GM23338 (cell line): ENCODE data around the gene HPS3. TPM values are rescaled to one million over a fixed set of nuclear protein-coding genes. Genes with fewer than 3 reads are reported as not detected.

ENCODE experiments used
- ATAC-seq: fragments of 200-7000 bp; cut with Tn5 transposase; 3 replicates; pipeline ENCODE4 v1.9.1; 2020
- DNase-seq: peaks from one replicate; pipeline ENCODE4 v3.0.0-alpha.2; 2015; ENCODE audit warnings: low spot score
- H2AFZ ChIP-seq: fragments of 200-600 bp; sonication (generic); 2 replicates; pipeline ENCODE4 v1.8.0; 2016; ENCODE audit warnings: antibody characterized with exemption, mild to moderate bottlenecking, moderate library complexity
- H3F3A ChIP-seq: fragments of 200-600 bp; sonication (generic); replicated peaks from 2 replicates; pipeline ENCODE4 v1.8.0; 2017; ENCODE audit warnings: antibody characterized with exemption, mixed run types, low read depth
- H3K27ac ChIP-seq: fragments of 200-600 bp; sonication (generic); 2 replicates; pipeline ENCODE4 v1.6.1; 2016; ENCODE audit warnings: low read depth
- H3K27me3 ChIP-seq: fragments of 200-600 bp; sonication (generic); 2 replicates; pipeline ENCODE4 v1.8.0; 2016; ENCODE audit warnings: mild to moderate bottlenecking, mixed run types, moderate library complexity; ENCODE audit not compliant: insufficient read depth
- H3K36me3 ChIP-seq: fragments of 200-600 bp; sonication (generic); 2 replicates; pipeline ENCODE4 v1.8.0; 2016; ENCODE audit warnings: mild to moderate bottlenecking; ENCODE audit not compliant: insufficient read depth
- H3K4me1 ChIP-seq: fragments of 200-600 bp; sonication (generic); 2 replicates; pipeline ENCODE4 v1.8.0; 2016; ENCODE audit warnings: mild to moderate bottlenecking, moderate library complexity; ENCODE audit not compliant: insufficient read depth
- H3K4me2 ChIP-seq: fragments of 200-600 bp; sonication (generic); 2 replicates; pipeline ENCODE4 v1.7.1; 2017; ENCODE audit warnings: mixed run types
- H3K4me3 ChIP-seq: fragments of 200-600 bp; sonication (generic); 2 replicates; pipeline ENCODE4 v1.6.1; 2016; ENCODE audit warnings: mixed run types
- H3K79me2 ChIP-seq: fragments of 200-600 bp; sonication (generic); replicated peaks from 2 replicates; pipeline ENCODE4 v1.8.0; 2017; ENCODE audit warnings: mild to moderate bottlenecking; ENCODE audit not compliant: insufficient read depth
- H3K9me2 ChIP-seq: fragments of 200-600 bp; sonication (generic); 2 replicates; pipeline ENCODE4 v1.8.0; 2017; ENCODE audit not compliant: insufficient read depth
- H4K20me1 ChIP-seq: fragments of 200-600 bp; sonication (generic); replicated peaks from 2 replicates; pipeline ENCODE4 v1.8.0; 2017; ENCODE audit warnings: mild to moderate bottlenecking; ENCODE audit not compliant: insufficient read depth
- H3K27ac Mint-ChIP-seq: 2 replicates; pipeline ENCODE4 v1.8.0; 2020; ENCODE audit warnings: inconsistent platforms, mild to moderate bottlenecking, moderate library complexity, mixed read lengths
- H3K27me3 Mint-ChIP-seq: 3 replicates; pipeline ENCODE4 v1.8.0; 2022; ENCODE audit warnings: low read depth, mild to moderate bottlenecking, moderate library complexity, mixed read lengths, inconsistent platforms; ENCODE audit not compliant: insufficient read depth, poor library complexity
- H3K36me3 Mint-ChIP-seq: 3 replicates; pipeline ENCODE4 v1.8.0; 2021; ENCODE audit warnings: low read depth, mild to moderate bottlenecking, inconsistent platforms, moderate library complexity, mixed read lengths
- H3K4me1 Mint-ChIP-seq: 3 replicates; pipeline ENCODE4 v1.8.0; 2020; ENCODE audit warnings: mild to moderate bottlenecking, inconsistent platforms, mixed read lengths
- H3K4me3 Mint-ChIP-seq: 3 replicates; pipeline ENCODE4 v1.8.0; 2021; ENCODE audit warnings: moderate library complexity, mild to moderate bottlenecking, inconsistent platforms, mixed read lengths
- H3K9me3 Mint-ChIP-seq: 3 replicates; pipeline ENCODE4 v1.8.0; 2020; ENCODE audit warnings: moderate library complexity, mild to moderate bottlenecking, inconsistent platforms, mixed read lengths
- EZH2 ChIP-seq: fragments of 200-600 bp; sonication (generic); IDR thresholded peaks from one replicate; pipeline ENCODE4 v1.8.0; 2017; ENCODE audit warnings: antibody characterized with exemption, mild to moderate bottlenecking, low read depth; ENCODE audit not compliant: unreplicated experiment
- EZH2phosphoT487 ChIP-seq: fragments of 200-600 bp; sonication (generic); IDR thresholded peaks from one replicate; pipeline ENCODE4 v1.8.1; 2018; ENCODE audit warnings: antibody characterized with exemption; ENCODE audit not compliant: unreplicated experiment
- JUNB ChIP-seq: IDR thresholded peaks from one replicate; pipeline ENCODE4 v1.6.1; 2016; ENCODE audit warnings: antibody characterized with exemption; ENCODE audit not compliant: unreplicated experiment
- NANOG ChIP-seq: IDR thresholded peaks from 2 replicates; pipeline ENCODE4 v1.6.1; 2016; ENCODE audit warnings: antibody characterized with exemption, borderline replicate concordance
- POLR2AphosphoS5 ChIP-seq: IDR thresholded peaks from 2 replicates; pipeline ENCODE4 v1.6.1; 2016; ENCODE audit warnings: antibody characterized with exemption, low read depth
- ZNF331 ChIP-seq: fragments of 250-450 bp; sonication (Bioruptor Pico); IDR thresholded peaks from 2 replicates; pipeline ENCODE4 v1.5.0; 2020; ENCODE audit warnings: low read depth, mild to moderate bottlenecking, moderate library complexity
- polyA plus RNA-seq: library from polyadenylated mRNA; unstranded; fragments of >200 nt; fragmentation: Nextera tagmentation; extraction: Ambion mirVana; gene quantifications from 2 replicates; pipeline ENCODE4 v1.2.1, GENCODE V29; 2016
- total RNA-seq: library from RNA; depleted of rRNA; stranded (reverse); fragments of >200 nt; shearing (Covaris generic); gene quantifications from 2 replicates; pipeline ENCODE4 v1.2.3, GENCODE V29; 2014
- TF ChIP-seq, protein P1 (sequence below): IDR thresholded peaks from one replicate; pipeline ENCODE4 v1.6.1; 2018; ENCODE audit warnings: antibody characterized with exemption; ENCODE audit not compliant: unreplicated experiment
- TF ChIP-seq, protein P2 (sequence below), 2 experiments: fragments of 200-600 bp in 1 of 2; sonication (generic) in 1 of 2; conservative IDR thresholded peaks; 2 replicates each; pipeline versions ENCODE4 v1.5.1 to v1.6.1; 2016 to 2017; ENCODE audit warnings: antibody characterized with exemption in 2 of 2, low read depth in 2 of 2, mild to moderate bottlenecking in 2 of 2, moderate library complexity in 1 of 2
- TF ChIP-seq, protein P3 (sequence below): fragments of 250-450 bp; sonication (Bioruptor Pico); IDR thresholded peaks from 2 replicates; pipeline ENCODE4 v1.5.0; 2020; ENCODE audit warnings: mild to moderate bottlenecking, moderate library complexity

HPS3 gene
- total and polyA plus RNA-seq, 2 experiments from 2014 or later, result 41.7 to 66.8 TPM

DNA sequence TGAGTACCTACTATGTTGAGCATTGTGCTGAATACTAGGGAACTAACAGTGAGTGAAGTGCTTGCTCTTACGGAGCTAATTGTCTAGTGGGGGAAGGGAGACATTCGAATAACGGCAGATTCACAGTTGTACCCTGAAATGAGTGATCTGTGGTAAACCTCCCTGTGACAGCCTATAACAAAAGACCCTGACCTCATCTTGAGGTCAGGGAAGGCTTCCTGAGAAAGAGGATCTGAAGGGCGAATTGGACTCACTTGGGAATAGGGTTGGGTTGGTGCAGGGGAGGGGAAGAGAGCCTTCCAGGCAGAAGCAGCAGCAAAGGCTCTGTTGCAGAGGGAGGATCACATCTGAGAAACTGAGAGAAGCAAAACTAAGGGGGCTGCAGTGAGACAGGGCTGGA lies 13.2 kb downstream of the HPS3 start:
- no peak for TF ChIP-seq ZNF331 (CRISPR knock-in tag)
- TF ChIP-seq, protein P1, sequence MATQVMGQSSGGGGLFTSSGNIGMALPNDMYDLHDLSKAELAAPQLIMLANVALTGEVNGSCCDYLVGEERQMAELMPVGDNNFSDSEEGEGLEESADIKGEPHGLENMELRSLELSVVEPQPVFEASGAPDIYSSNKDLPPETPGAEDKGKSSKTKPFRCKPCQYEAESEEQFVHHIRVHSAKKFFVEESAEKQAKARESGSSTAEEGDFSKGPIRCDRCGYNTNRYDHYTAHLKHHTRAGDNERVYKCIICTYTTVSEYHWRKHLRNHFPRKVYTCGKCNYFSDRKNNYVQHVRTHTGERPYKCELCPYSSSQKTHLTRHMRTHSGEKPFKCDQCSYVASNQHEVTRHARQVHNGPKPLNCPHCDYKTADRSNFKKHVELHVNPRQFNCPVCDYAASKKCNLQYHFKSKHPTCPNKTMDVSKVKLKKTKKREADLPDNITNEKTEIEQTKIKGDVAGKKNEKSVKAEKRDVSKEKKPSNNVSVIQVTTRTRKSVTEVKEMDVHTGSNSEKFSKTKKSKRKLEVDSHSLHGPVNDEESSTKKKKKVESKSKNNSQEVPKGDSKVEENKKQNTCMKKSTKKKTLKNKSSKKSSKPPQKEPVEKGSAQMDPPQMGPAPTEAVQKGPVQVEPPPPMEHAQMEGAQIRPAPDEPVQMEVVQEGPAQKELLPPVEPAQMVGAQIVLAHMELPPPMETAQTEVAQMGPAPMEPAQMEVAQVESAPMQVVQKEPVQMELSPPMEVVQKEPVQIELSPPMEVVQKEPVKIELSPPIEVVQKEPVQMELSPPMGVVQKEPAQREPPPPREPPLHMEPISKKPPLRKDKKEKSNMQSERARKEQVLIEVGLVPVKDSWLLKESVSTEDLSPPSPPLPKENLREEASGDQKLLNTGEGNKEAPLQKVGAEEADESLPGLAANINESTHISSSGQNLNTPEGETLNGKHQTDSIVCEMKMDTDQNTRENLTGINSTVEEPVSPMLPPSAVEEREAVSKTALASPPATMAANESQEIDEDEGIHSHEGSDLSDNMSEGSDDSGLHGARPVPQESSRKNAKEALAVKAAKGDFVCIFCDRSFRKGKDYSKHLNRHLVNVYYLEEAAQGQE, result no peak
- TF ChIP-seq NANOG, result no peak
- TF ChIP-seq, protein P2, sequence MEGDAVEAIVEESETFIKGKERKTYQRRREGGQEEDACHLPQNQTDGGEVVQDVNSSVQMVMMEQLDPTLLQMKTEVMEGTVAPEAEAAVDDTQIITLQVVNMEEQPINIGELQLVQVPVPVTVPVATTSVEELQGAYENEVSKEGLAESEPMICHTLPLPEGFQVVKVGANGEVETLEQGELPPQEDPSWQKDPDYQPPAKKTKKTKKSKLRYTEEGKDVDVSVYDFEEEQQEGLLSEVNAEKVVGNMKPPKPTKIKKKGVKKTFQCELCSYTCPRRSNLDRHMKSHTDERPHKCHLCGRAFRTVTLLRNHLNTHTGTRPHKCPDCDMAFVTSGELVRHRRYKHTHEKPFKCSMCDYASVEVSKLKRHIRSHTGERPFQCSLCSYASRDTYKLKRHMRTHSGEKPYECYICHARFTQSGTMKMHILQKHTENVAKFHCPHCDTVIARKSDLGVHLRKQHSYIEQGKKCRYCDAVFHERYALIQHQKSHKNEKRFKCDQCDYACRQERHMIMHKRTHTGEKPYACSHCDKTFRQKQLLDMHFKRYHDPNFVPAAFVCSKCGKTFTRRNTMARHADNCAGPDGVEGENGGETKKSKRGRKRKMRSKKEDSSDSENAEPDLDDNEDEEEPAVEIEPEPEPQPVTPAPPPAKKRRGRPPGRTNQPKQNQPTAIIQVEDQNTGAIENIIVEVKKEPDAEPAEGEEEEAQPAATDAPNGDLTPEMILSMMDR (conservative IDR thresholded peaks at IDR 0.05; ENCODE audit: low read depth in 2 of 2), result no peak
- no peak for TF ChIP-seq POLR2AphosphoS5
- no peak for TF ChIP-seq EZH2phosphoT487
- no peak for TF ChIP-seq EZH2
- no peak for TF ChIP-seq JUNB
- TF ChIP-seq, protein P3, sequence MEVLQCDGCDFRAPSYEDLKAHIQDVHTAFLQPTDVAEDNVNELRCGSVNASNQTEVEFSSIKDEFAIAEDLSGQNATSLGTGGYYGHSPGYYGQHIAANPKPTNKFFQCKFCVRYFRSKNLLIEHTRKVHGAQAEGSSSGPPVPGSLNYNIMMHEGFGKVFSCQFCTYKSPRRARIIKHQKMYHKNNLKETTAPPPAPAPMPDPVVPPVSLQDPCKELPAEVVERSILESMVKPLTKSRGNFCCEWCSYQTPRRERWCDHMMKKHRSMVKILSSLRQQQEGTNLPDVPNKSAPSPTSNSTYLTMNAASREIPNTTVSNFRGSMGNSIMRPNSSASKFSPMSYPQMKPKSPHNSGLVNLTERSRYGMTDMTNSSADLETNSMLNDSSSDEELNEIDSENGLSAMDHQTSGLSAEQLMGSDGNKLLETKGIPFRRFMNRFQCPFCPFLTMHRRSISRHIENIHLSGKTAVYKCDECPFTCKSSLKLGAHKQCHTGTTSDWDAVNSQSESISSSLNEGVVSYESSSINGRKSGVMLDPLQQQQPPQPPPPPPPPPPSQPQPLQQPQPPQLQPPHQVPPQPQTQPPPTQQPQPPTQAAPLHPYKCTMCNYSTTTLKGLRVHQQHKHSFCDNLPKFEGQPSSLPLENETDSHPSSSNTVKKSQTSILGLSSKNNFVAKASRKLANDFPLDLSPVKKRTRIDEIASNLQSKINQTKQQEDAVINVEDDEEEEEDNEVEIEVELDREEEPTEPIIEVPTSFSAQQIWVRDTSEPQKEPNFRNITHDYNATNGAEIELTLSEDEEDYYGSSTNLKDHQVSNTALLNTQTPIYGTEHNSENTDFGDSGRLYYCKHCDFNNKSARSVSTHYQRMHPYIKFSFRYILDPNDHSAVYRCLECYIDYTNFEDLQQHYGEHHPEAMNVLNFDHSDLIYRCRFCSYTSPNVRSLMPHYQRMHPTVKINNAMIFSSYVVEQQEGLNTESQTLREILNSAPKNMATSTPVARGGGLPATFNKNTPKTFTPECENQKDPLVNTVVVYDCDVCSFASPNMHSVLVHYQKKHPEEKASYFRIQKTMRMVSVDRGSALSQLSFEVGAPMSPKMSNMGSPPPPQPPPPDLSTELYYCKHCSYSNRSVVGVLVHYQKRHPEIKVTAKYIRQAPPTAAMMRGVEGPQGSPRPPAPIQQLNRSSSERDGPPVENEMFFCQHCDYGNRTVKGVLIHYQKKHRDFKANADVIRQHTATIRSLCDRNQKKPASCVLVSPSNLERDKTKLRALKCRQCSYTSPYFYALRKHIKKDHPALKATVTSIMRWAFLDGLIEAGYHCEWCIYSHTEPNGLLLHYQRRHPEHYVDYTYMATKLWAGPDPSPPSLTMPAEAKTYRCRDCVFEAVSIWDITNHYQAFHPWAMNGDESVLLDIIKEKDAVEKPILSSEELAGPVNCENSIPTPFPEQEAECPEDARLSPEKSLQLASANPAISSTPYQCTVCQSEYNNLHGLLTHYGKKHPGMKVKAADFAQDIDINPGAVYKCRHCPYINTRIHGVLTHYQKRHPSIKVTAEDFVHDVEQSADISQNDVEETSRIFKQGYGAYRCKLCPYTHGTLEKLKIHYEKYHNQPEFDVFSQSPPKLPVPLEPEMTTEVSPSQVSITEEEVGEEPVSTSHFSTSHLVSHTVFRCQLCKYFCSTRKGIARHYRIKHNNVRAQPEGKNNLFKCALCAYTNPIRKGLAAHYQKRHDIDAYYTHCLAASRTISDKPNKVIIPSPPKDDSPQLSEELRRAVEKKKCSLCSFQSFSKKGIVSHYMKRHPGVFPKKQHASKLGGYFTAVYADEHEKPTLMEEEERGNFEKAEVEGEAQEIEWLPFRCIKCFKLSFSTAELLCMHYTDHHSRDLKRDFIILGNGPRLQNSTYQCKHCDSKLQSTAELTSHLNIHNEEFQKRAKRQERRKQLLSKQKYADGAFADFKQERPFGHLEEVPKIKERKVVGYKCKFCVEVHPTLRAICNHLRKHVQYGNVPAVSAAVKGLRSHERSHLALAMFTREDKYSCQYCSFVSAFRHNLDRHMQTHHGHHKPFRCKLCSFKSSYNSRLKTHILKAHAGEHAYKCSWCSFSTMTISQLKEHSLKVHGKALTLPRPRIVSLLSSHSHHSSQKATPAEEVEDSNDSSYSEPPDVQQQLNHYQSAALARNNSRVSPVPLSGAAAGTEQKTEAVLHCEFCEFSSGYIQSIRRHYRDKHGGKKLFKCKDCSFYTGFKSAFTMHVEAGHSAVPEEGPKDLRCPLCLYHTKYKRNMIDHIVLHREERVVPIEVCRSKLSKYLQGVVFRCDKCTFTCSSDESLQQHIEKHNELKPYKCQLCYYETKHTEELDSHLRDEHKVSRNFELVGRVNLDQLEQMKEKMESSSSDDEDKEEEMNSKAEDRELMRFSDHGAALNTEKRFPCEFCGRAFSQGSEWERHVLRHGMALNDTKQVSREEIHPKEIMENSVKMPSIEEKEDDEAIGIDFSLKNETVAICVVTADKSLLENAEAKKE (CRISPR knock-in tag), result no peak
- no peak for ATAC-seq
- Histone ChIP-seq H3K4me2 (no peak overlapping the region), H3K79me2 (peaks cover 5% of the 10 kb centered on the region), H3K27ac (no peak overlapping the region), H3K9me2 (no peaks in the 10 kb centered on the region), H2AFZ (no peak overlapping the region), H3K27me3 (no peaks in the 10 kb centered on the region), H3K4me1 (peaks cover 22% of the 10 kb centered on the region), H3K36me3 (peaks cover 32% of the 10 kb centered on the region), H3F3A (peaks cover 8% of the 10 kb centered on the region; the same call in 1 of the 2 replicates), H4K20me1 (no peaks in the 10 kb centered on the region), H3K4me3 (no peak overlapping the region)
- peaks cover 34% of the 10 kb centered on the region for H3K36me3 Mint-ChIP-seq
- peaks cover 26% of the 10 kb centered on the region for H3K4me1 Mint-ChIP-seq
- H3K27me3 Mint-ChIP-seq, result no peaks in the 10 kb centered on the region
- H3K4me3 Mint-ChIP-seq, result no peak overlapping the region
- no peak for DNase-seq
- H3K9me3 Mint-ChIP-seq, result no peaks in the 10 kb centered on the region
- H3K27ac Mint-ChIP-seq, result no peak overlapping the region
